ENCODE data around the gene SOX18. TPM values are rescaled to one million over a fixed set of nuclear protein-coding genes. Genes with fewer than 3 reads are reported as not detected.

SOX18 gene
- 0.11 TPM in 1 of 2 replicates, not detected in the other for total RNA-seq

GRCh38 chr20:64049060-64049877 lies at the start of gene SOX18:
TSS of gene SOX18 (minus strand) at chr20:64049639. CDS start at chr20:64049516, 123 bp downstream.

GRCh38 chr20:64083804-64084684 lies 34.6 kb upstream of the SOX18 start, which contains the start of gene LKAAEAR1:
TSS of gene LKAAEAR1 (minus strand) at chr20:64084398. CDS start at chr20:64084219, 179 bp downstream.

GRCh38 chr20:64080013-64080812 lies 30.8 kb upstream of the SOX18 start, which contains the start of gene OPRL1:
TSS of gene OPRL1 (plus strand) at chr20:64080082. CDS start at chr20:64092721, 12,639 bp downstream.

DNA sequence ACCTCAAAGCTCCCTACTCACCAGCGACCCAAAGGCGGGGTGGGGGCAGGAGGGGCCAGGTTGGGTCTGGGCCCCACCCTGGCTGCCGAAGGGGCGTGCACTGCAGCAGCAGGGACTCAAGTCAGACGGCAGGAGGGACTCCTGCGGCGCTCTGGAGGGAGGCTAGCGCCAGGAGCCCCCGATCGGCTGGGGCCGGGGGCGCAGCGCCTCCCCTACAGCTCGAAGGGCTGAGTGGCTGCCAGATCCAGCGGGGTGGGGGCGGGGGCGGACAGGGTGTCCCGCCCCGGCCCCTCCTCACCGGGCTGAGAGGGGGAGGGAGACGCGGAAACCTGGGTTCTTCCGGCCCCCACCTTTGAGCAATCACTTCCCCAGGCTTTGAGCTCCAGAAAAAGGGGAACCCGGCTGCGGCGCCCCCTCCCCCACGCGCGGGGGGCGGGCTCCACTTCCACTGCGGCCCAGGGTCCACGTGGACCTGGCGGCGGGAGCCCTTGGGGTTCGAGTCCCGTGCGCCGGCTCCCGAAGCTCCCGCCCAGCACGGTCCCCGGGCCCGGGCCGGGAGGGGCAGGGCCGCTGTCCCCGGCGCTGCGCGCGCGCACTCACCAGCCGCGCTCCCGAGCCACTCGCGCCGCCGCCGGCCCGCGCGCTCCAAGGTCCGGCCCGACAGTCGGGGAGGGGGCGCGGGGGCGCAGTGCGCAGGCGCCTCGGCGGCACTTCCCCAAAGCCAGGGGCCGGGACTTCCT lies 30.0 kb upstream of the SOX18 start, which contains the start of gene RGS19:
Gene RGS19 (minus strand): TSS at position 246 of the 740 bp plus-strand sequence. CDS start 2,632 bp downstream, outside the sequence.

GRCh38 chr20:64062596-64063388 lies 13.4 kb upstream of the SOX18 start, which contains the start of gene TCEA2:
TSS of gene TCEA2 (plus strand) at chr20:64063198. CDS start at chr20:64063313, 115 bp downstream.

DNA sequence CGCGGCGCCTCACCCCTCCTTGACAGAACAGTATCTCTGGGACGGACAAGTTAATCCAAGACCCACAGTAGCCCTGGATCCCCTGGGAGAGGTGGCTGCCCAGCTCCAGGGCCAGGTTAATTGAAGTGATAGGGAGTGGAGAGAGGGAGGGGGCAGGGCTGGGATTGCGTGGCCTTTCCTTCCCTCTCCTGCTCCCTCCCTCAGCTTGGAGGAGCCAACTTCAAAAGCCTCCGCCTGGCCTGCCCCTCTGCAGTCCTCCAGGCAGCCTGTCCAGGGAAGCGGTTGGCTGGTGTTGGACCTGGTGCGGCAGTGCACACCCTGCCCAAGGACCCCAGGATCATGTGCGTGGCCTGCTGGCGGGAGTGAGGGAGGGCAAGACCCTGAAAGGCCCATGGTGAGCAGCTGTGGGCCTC lies 13.5 kb downstream of the SOX18 start, which contains the start of gene C20orf204:
Gene C20orf204 (plus strand): TSS at position 250 of the 413 bp plus-strand sequence. CDS start 142 bp downstream, at position 392.

Small RNAs within 50 kb of the gene (small RNA-seq; reads per million reads assigned to genes)
- gene AL355803.1 (not detected), gene MIR6813 (0.14 reads per million)

Other genes starting within 250 kb of the SOX18 start
- gene ZBTB46, start 218.4 kb downstream of the SOX18 start, total RNA-seq = 1.6 and 1.8 TPM in 2 replicates
- gene ABHD16B, start 188.1 kb downstream of the SOX18 start, total RNA-seq = not detected in 2 replicates
- gene TPD52L2, start 184.4 kb downstream of the SOX18 start, total RNA-seq = 66.0 and 103 TPM in 2 replicates
- 34.5 and 56.6 TPM in 2 replicates for gene DNAJC5, start 154.5 kb downstream of the SOX18 start, total RNA-seq
- 21.1 and 21.6 TPM in 2 replicates for gene UCKL1, start 93.2 kb downstream of the SOX18 start, total RNA-seq
- gene ZNF512B, start 79.7 kb downstream of the SOX18 start, total RNA-seq = 15.3 and 15.6 TPM in 2 replicates
- gene SAMD10, start 70.0 kb downstream of the SOX18 start, total RNA-seq = 0.39 and 0.65 TPM in 2 replicates
- 47.6 and 61.6 TPM in 2 replicates for gene PRPF6, start 68.5 kb downstream of the SOX18 start, total RNA-seq
- 1.6 and 2.0 TPM in 2 replicates for gene C20orf204, start 13.5 kb downstream of the SOX18 start, total RNA-seq
- gene TCEA2, start 13.6 kb upstream of the SOX18 start, total RNA-seq = 12.0 and 34.5 TPM in 2 replicates
- gene RGS19, start 29.9 kb upstream of the SOX18 start, total RNA-seq = 10.2 and 19.7 TPM in 2 replicates
- 1.3 and 2.0 TPM in 2 replicates for gene OPRL1, start 30.4 kb upstream of the SOX18 start, total RNA-seq
- not detected in 2 replicates for gene LKAAEAR1, start 34.8 kb upstream of the SOX18 start, total RNA-seq
- not detected in 2 replicates for gene NPBWR2, start 57.9 kb upstream of the SOX18 start, total RNA-seq
- under 0.01 TPM in 1 of 2 replicates, not detected in the other for gene MYT1, start 114.8 kb upstream of the SOX18 start, total RNA-seq
- 29.2 and 32.6 TPM in 2 replicates for gene PCMTD2, start 206.1 kb upstream of the SOX18 start, total RNA-seq